Stimulated activated CD4-positive, alpha-beta T cell treated with anti-CD3 and anti-CD28 coated beads, Interleukin-12 subunit alpha, Interleukin-12 subunit beta, amount 100 ng/mL, for 4 hours (primary cell): Measurements from ENCODE around the gene SLC1A4.
"Not testable (repeated sequence)": the region's sequence is repeated elsewhere in the genome, so short reads cannot be mapped to it uniquely, and the experiment has no call there.

ENCODE experiments used
- DNase-seq: peaks from one replicate; pipeline ENCODE4 v3.0.0-alpha.2; 2020

SLC1A4 gene

DNA sequence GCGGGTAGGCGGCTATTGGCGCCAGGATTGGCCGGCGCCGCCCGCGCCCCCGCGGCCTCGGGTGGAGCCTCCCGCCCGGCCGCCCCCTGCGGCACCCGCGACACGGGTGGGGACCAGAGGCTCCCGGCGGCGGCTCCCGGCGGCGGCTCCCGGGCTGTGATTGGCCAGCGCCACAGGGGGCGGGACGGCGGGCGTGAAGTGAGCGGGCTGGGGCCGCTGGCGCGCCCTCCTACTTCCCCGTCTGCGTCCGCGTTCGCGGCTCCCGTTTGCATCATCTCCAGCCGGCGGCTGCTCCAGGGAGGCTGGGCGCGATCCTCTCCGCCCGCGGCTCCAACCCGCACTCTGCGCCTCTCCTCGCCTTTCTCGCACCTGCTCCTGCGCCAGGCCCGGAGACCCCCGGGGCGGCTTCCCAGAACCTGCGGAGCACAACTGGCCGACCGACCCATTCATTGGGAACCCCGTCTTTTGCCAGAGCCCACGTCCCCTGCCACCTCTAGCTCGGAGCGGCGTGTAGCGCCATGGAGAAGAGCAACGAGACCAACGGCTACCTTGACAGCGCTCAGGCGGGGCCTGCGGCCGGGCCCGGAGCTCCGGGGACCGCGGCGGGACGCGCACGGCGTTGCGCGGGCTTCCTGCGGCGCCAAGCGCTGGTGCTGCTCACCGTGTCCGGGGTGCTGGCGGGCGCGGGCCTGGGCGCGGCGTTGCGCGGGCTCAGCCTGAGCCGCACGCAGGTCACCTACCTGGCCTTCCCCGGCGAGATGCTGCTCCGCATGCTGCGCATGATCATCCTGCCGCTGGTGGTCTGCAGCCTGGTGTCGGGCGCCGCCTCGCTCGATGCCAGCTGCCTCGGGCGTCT is at the start of gene SLC1A4:
TSS of gene SLC1A4 (plus strand) at position 274 of the 856 bp plus-strand sequence. CDS start at position 519, 245 bp downstream.
- peak; percentile 83 for DNase-seq

DNA sequence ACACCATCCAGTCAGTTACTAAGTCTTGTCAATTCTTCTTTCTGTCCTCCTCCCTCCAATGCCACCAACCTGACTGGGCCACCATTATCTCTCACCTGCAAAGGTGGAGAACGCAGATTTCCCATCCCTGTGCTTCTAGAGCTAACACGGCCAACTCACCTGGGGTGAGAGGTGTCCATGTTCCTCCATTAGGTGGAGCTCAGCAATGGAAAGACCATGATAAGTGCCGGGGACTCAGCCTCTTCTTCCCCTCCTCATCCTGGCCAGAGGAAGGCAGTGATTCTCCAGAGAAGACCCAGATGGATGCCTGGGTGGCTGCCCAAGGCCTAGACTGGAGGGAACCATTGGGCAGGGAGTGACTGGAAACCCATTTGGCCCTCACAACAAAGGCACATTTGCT is 48.1 kb upstream of the SLC1A4 start:
- no peak for DNase-seq

DNA sequence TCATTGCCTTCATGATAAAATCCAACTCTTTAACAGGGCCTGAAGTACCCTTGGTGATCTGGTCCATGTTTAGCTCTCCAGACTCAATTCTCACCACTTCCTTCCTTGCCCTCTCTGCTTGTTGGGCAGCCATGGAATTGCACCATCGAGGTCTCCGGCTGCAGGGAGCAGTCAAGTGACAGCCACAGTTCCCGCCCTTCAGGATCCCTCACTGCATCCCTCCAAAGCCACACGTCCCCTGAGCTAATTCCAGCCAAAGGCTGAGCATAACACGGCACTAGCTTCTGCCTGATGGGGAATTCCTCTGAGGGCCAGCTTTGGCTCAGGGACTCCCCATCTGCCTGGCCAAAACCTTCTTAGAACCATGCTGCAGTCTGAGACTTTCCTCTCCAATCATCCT is 47.4 kb upstream of the SLC1A4 start:
- no peak for DNase-seq

DNA sequence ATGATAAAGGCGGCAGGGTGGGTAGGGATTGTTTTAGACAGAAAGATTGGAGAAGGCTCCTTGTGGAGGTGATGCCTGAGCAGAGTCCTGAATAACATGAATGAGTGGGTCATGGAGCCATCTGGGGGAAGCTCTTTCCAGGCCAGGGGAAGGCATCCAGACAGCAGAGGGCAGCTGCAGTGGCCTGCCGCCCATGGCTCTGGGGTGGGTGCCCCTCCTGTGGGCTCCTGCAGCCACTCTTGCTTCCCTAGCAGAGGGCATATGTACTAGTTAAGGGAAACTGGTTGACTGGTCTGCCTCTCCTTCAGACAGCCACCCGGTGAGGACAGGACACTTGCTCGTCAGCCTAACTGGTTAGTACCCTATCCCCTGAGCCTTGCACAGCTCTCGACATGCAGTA is 46.5 kb upstream of the SLC1A4 start:
- DNase-seq: no peak

DNA sequence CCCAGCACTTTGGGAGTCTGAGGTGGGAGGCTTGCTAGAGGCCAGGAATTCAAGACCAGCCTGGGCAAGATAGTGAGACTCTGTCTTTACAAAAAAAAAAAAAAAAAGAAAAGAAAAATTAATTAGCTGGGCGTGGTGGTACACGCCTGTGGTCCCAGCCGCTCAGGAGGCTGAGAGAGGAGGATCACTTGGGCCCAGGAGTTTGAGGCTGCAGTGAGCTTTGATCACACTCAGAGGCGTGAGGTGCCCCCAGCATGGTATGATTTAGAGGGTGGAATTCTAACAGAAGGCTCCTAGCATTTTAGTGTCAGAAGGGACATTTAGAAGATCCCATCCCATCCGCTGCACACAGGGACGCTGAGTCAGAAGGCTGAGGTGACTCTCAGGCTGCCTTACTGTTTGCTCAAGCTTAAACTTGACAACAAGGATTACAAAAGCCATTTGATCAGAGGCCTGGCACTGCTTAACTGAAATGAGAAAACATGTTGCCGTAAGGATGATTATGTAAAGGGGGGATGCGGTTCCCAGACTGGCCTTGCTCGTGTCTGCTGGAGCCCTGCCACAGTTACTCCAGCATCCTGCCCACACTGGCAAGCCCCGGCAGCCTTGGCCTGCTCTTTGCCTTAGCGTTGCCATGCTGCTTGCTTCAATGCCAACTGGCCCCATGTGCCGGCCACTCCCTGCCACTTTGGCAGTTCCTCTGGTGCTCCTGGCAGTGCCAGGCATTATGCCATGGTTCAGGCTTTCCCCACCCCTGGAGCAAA is 45.6 kb upstream of the SLC1A4 start:
- DNase-seq: no peak

DNA sequence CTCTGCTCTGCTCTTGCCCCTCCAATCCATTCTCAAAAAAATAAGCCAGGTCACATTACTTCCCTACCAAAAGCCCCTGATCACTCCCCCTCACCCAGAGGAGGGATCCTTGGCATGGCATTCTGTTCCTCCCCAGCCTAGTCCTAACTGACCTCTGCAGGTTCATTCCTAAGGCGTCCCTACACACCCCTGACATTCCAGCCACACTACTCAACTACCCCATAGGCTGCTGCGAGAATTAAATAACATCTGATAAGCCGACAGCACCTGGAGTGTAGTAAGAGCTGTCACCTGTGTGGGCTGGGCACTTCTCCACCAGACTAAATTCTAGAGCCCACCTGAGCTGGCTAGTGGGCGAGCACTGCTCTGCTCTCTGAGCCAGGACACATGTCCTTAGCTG is 44.7 kb upstream of the SLC1A4 start:
- DNase-seq: no peak

DNA sequence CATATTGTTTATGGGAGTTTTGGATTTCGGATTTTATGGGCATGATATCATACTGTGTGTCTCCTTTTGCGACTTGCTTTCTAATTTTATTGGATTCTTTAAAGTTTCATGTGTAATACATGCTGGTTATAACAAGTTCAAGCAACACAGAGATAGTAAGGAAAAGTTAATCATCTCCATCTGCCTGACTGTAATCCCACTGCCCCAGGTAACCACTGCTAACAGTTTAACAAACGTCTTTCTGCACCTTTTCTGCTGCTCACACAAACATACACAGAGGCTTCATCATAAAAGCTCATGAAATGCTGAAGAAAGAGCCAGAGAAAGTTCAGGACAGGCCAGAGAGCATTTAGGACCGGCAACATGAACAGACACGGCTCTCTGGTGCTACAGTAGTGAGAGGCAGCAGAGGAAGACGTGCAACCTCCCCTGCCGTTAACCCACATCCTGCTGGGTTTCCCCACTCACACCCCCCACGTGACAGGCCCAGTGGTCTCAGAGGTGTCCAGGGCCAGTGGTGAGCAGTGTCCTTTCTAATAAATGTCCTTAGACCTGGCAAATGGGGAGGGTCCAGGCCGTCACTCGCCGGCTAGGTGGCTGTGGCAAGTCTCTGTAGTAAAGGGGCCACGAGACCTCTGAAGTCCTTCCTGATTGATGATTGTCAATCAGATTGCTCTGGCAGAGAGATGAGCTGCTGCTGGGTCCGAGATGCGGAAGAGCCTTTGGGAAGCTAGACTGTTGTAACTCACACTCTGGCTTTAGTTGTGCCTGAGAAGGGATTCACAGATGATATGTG is 43.0 kb upstream of the SLC1A4 start:
- peak; percentile 43 for DNase-seq

DNA sequence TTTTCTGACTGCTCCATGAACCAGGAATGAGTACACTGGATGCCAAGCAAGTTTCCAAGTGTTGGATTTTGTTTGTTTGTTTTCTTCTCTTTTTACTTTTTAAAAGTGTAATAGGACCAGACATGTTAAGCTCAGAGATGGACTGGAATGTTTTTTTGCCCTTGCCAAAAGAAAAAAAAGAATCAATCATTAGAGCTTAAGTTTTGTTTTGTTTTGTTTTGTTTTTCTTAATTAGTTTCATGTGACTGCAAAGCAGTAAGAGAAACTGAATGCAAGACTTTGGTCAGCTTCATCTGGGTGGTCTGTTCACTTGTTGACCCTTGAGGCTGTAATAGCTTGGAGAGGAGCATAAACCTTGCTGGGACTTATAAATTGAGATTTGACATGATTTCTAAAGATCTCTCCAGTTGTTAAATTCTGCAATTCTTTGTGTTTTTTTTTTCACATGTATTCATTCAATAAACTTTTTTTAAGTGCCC is 42.4 kb upstream of the SLC1A4 start:
- DNase-seq: no peak

DNA sequence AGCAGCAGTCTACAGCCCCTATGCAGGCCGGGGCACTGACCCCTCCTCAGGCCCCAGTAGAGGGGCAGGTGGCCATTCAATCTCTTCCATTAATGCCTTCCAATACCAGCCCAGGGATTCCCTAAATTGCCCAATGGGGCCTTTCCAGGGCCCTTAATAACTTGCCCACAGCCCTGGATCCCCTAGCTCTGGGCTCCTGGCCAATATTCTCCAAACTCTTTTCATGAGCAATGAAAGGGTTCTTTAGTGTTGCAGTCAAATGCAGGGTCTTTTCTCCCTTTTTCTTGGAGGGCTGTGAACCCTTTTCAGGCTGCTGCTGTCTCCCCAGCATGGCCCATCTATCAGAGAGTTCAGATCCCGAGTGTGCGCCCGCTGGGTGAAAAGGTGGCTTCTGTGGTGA is 41.3 kb upstream of the SLC1A4 start:
- DNase-seq: no peak

DNA sequence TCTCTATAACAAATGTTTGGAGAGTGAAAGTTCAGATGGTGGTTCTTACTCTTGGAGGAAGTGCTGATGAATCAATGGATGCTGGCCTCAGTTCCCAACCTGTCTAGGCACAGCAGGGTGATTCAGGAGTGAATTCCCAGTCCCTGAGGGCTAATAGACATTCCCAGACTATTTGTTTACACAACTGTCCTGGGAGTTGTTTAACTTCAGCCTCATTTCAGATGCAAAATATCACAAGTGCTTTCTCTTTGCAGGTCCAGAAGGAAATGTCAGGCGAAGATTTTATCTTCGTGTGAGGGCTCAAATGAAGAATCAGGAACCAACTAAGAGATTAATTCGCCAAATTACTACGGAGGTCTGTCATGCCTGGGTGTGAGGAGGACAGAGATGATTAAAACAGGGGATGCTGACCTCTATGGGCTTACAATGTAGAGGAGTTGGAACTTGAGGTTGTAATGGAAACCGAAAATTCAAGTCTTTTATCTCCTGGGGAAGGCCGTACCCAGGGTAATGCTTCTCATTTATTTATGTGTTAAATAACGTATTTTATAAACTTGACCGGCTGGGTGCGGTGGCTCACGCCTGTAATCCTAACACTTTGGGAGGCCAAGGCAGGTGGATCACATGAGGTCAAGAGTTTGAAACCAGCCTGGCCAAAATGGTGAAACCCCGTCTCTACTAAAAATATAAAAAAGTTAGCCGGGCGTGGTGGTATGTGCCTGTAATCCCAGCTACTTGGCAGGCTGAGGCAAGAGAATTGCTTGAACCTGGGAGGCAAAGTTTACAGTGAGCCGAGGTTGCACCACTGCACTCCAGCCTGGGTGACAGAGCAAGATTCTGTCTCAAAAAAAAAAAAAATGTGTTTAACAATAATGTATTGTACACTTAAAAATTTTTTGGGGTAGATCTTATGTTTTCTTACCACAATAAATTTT is 38.7 kb upstream of the SLC1A4 start:
- DNase-seq: no peak

DNA sequence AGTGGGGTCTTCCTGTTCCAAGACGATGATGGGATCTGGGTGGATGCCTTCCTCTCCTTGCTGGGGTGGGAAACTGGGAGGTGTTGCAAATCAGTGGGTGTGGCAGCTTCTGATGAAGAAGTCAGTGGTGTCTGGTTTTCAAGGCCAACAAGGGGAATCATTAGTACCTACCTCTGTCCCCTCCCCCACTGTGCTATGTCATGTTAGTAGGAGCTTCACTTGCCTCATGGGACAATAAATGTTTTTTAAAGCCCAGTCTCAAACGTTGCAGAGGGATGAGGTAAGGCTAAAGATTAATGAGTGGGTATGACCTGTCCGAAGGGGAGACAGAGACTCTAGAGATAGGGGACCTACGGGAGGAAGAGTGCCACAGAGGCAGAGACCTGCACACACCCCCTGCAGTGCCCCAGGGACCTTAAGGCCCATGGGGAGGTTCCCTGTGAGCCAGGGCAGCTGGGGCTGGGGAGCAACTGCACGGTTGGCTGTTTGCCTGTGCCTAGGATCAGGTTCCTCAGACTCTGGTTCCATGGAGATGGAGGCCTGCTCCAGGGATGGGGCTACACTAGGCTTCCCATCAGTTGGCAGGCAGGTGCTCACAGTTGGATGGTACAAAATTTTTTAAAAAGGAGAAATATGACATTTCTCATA is 37.8 kb upstream of the SLC1A4 start:
- no peak for DNase-seq

DNA sequence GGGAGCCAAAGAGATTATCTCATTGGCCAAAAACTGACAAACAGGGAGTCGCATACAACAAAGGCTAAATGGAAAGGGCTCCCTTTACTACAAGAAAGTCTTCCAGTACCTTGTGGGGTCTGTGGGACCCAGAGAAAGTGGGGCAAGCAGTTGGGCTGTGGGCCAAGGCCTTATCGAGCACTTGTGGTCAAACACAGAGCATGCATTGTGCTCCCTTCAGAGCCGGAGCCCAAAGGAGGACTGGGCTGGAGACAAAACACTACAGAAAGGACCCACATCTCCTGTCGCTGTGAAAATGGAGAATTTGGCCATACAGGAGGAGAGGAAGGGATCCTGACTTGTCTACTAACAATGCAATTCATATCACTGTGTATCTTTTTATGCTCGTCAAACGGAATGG is 37.1 kb upstream of the SLC1A4 start:
- no peak for DNase-seq

DNA sequence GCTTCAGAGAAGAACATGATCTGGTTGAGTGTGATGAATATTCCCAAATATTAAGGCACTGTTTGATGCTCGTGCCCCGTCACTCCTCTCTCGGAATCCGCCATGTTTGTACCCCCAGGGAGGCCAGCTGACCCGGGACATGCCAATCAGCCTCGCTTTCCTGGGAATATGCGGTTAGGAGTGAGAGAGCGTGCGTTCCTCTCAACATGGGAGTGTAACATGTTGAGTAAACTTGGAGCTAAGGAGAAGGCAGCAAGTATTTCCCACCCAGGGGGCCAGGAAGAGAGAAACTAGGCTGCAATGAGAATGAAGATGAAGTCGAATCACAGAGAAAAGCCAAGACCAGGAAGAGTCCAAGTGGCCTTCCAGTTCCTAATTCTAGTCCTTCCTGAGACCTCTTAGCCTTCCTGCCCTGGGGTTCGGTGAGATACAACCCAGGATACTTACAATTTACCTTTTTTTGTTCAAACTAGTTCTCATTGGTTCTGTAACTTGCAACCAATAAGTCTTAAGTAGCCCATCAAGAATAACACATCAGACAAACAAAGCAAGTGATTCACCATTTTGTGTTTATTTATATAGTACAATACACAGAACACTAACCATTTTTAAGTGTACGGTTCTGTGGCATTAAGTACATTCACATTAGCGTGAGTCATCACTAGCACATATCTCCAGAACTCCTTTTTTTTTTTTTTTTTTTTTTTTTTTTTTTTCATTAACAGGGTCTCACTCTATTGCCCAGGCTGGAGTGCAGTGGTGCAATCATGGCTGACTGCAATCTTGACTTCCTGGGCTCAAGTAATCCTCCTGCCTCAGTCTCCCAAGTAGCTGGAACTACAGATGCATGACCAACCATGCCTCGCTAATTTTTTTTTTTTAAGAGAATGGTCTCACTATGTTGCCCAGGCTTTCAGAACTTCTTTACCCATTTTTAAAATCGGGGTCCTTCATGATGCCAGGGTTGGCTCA is 36.4 kb upstream of the SLC1A4 start:
- DNase-seq: no peak

DNA sequence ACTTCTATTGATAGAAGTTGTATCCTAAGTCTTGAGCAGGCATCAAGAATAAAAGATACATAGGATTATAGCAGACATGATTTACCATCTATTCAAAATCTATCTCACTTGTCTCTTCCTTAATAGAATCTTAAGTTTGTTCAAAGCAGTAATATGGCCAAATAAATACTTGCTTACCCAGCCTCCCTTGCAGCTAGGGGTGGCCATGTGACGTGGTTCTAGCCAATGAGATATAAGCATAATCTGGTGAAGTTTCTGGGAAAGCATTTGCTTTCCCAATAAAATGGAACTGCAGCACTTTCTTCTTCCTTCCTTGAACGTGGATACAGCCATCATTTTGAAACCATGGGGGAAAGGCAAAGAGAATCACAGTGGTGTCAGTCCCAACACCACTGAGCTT is 33.7 kb upstream of the SLC1A4 start:
- no peak for DNase-seq

DNA sequence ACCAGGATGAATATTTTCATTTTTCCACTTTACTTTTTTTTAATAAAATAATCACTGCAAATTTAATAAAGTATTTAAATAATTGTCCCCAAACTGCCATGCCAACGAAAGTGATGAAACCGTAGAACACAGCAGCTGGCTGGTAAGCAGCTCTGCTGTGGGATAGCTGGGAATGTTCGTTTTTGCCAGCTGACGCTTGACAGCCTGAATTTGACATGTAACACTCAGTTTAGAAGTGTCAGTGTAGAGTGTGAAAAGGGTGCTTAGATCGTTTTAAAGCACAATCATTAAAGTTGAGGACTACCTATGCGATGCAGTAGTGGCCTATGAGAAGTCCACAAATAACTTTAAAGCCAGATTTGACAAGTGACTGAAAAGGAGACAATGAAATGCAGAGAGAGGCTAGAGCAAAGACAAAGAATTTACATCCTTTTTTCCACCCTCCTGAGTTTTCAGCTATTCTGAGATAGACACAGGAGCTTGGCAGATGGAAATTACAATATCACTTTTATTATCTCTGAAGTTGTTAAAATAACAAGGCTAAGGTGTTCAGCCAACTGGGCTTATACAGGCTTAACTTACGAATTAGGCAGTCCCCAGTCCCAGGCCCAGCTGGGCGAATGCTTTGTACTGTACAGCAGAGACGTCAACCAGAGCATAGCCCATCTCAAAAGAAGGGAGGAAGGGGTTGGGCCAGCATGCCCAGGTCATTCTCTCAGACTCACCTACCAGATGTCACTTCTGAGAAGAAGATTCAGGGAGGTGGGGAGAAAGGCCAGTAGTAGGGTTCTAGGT is 31.9 kb upstream of the SLC1A4 start:
- no peak for DNase-seq

DNA sequence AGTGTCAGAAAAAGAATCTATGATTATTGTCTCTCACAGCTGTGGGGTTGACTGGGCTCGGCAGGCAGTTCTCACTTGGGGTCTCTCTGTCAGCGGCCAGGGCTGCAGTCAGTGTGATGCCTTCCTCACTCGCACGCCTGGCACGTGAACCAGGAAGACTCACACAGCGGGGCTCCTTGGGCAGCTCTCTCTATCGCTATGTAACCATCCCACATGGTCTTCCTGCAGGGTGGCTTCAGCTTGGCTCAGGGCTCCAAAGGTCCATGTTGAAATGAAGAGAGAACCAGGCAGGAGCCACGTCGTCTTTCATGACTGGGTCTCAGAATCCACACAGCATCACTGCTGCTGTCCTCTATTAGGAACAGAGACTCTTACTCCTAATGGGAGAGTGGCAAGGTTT is 30.6 kb upstream of the SLC1A4 start:
- DNase-seq: no peak

DNA sequence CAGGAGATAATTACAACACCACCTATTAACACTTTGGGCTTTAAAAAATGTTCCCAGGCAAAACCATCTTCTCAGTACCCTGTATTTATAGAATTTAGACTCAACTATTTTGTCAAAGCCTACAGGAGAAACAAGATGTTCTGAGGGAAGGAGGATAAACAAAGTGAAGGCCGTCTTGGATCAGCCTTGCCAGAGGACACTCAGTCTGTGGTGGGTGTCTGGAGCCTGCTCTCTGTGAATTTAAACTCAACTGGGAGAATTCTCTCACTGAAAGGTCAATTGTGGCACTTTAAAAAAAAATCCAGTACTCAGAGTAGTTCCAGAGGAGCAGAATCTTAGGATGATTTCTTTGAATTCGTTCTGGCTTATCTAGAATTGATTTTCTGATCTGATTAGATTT is 28.4 kb upstream of the SLC1A4 start:
- no peak for DNase-seq

DNA sequence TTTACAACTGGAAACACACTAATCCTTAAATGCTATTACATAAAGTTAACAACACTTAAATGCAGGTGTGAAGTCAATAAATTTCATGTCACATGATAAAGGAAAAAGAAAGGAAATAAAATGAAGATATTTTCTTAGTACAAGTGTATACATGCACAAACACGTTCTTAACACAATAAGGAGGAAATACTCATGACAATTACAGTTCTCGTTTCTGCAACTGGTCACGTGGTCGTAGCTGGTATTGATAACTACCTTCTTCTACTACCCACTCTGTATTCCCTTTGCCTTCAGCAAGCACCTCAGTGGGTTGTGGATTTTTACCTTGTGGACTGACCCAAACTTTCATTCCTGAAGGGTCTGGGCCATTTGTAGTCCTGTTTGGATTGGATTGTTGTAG is 26.1 kb upstream of the SLC1A4 start:
- DNase-seq: not testable (repeated sequence)

DNA sequence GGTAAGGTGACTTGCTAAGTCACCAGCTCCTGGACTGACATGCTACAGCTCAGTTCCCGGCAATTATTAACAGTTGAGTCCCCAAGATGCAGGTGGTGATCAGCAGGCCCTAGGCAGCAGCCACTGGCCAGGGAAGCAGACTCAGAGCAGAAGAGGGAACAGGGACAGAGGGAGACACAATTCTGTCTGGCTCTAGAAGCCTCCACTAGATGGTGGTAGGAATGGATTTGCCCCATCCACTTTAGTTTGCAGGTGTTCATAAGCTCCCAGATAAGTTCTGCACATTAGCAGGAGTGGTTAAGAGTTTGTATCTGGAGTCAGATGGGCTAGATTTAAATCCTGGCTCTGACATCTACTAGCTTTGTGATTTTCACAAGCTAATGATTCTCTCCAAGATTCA is 25.5 kb upstream of the SLC1A4 start:
- no peak for DNase-seq

DNA sequence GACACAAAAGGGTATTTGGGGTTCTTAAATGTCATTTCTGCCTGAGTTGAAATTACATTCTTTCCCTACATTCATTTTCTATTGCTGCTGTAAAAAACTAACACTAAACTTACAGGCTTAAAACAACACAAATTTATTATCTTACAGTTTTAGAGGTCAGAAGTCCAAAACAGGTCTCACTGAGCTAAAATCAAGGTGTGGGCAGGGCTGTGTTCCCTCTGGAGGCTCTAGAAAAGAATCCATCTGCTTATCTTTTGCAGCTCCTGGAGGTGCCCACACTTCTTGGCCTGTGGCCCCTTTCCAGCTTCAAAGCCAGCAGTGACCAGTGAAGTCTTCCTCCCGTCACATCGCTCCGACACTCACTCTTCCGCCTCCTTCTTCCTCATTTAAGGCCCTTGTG is 23.2 kb upstream of the SLC1A4 start:
- no peak for DNase-seq
